GM23338 (cell line): Measurements from ENCODE around the gene SH3TC2. TPM values are rescaled to one million over a fixed set of nuclear protein-coding genes. Genes with fewer than 3 reads are reported as not detected.
A peak's percentile ranks its signal among the peaks of the same experiment; 100 is the strongest.

Source experiments
- ATAC-seq: fragments of 200-7000 bp; cut with Tn5 transposase; 3 replicates; pipeline ENCODE4 v1.9.1; 2020
- DNase-seq: peaks from one replicate; pipeline ENCODE4 v3.0.0-alpha.2; 2015; ENCODE audit warnings: low spot score
- H2AFZ ChIP-seq: fragments of 200-600 bp; sonication (generic); 2 replicates; pipeline ENCODE4 v1.8.0; 2016; ENCODE audit warnings: antibody characterized with exemption, mild to moderate bottlenecking, moderate library complexity
- H3F3A ChIP-seq: fragments of 200-600 bp; sonication (generic); replicated peaks from 2 replicates; pipeline ENCODE4 v1.8.0; 2017; ENCODE audit warnings: antibody characterized with exemption, mixed run types, low read depth
- H3K27ac ChIP-seq: fragments of 200-600 bp; sonication (generic); 2 replicates; pipeline ENCODE4 v1.6.1; 2016; ENCODE audit warnings: low read depth
- H3K27me3 ChIP-seq: fragments of 200-600 bp; sonication (generic); 2 replicates; pipeline ENCODE4 v1.8.0; 2016; ENCODE audit warnings: mild to moderate bottlenecking, mixed run types, moderate library complexity; ENCODE audit not compliant: insufficient read depth
- H3K36me3 ChIP-seq: fragments of 200-600 bp; sonication (generic); 2 replicates; pipeline ENCODE4 v1.8.0; 2016; ENCODE audit warnings: mild to moderate bottlenecking; ENCODE audit not compliant: insufficient read depth
- H3K4me1 ChIP-seq: fragments of 200-600 bp; sonication (generic); 2 replicates; pipeline ENCODE4 v1.8.0; 2016; ENCODE audit warnings: mild to moderate bottlenecking, moderate library complexity; ENCODE audit not compliant: insufficient read depth
- H3K4me2 ChIP-seq: fragments of 200-600 bp; sonication (generic); 2 replicates; pipeline ENCODE4 v1.7.1; 2017; ENCODE audit warnings: mixed run types
- H3K4me3 ChIP-seq: fragments of 200-600 bp; sonication (generic); 2 replicates; pipeline ENCODE4 v1.6.1; 2016; ENCODE audit warnings: mixed run types
- H3K79me2 ChIP-seq: fragments of 200-600 bp; sonication (generic); replicated peaks from 2 replicates; pipeline ENCODE4 v1.8.0; 2017; ENCODE audit warnings: mild to moderate bottlenecking; ENCODE audit not compliant: insufficient read depth
- H3K9me2 ChIP-seq: fragments of 200-600 bp; sonication (generic); 2 replicates; pipeline ENCODE4 v1.8.0; 2017; ENCODE audit not compliant: insufficient read depth
- H4K20me1 ChIP-seq: fragments of 200-600 bp; sonication (generic); replicated peaks from 2 replicates; pipeline ENCODE4 v1.8.0; 2017; ENCODE audit warnings: mild to moderate bottlenecking; ENCODE audit not compliant: insufficient read depth
- H3K27ac Mint-ChIP-seq: 2 replicates; pipeline ENCODE4 v1.8.0; 2020; ENCODE audit warnings: inconsistent platforms, mild to moderate bottlenecking, moderate library complexity, mixed read lengths
- H3K27me3 Mint-ChIP-seq: 3 replicates; pipeline ENCODE4 v1.8.0; 2022; ENCODE audit warnings: low read depth, mild to moderate bottlenecking, moderate library complexity, mixed read lengths, inconsistent platforms; ENCODE audit not compliant: insufficient read depth, poor library complexity
- H3K36me3 Mint-ChIP-seq: 3 replicates; pipeline ENCODE4 v1.8.0; 2021; ENCODE audit warnings: low read depth, mild to moderate bottlenecking, inconsistent platforms, moderate library complexity, mixed read lengths
- H3K4me1 Mint-ChIP-seq: 3 replicates; pipeline ENCODE4 v1.8.0; 2020; ENCODE audit warnings: mild to moderate bottlenecking, inconsistent platforms, mixed read lengths
- H3K4me3 Mint-ChIP-seq: 3 replicates; pipeline ENCODE4 v1.8.0; 2021; ENCODE audit warnings: moderate library complexity, mild to moderate bottlenecking, inconsistent platforms, mixed read lengths
- H3K9me3 Mint-ChIP-seq: 3 replicates; pipeline ENCODE4 v1.8.0; 2020; ENCODE audit warnings: moderate library complexity, mild to moderate bottlenecking, inconsistent platforms, mixed read lengths
- CREB1 ChIP-seq: fragments of 250-450 bp; sonication (Bioruptor Pico); IDR thresholded peaks from 2 replicates; pipeline ENCODE4 v1.5.0; 2020; ENCODE audit warnings: low read depth, mild to moderate bottlenecking, moderate library complexity
- EZH2 ChIP-seq: fragments of 200-600 bp; sonication (generic); IDR thresholded peaks from one replicate; pipeline ENCODE4 v1.8.0; 2017; ENCODE audit warnings: antibody characterized with exemption, mild to moderate bottlenecking, low read depth; ENCODE audit not compliant: unreplicated experiment
- EZH2phosphoT487 ChIP-seq: fragments of 200-600 bp; sonication (generic); IDR thresholded peaks from one replicate; pipeline ENCODE4 v1.8.1; 2018; ENCODE audit warnings: antibody characterized with exemption; ENCODE audit not compliant: unreplicated experiment
- JUNB ChIP-seq: IDR thresholded peaks from one replicate; pipeline ENCODE4 v1.6.1; 2016; ENCODE audit warnings: antibody characterized with exemption; ENCODE audit not compliant: unreplicated experiment
- NANOG ChIP-seq: IDR thresholded peaks from 2 replicates; pipeline ENCODE4 v1.6.1; 2016; ENCODE audit warnings: antibody characterized with exemption, borderline replicate concordance
- POLR2AphosphoS5 ChIP-seq: IDR thresholded peaks from 2 replicates; pipeline ENCODE4 v1.6.1; 2016; ENCODE audit warnings: antibody characterized with exemption, low read depth
- STAT1 ChIP-seq: IDR thresholded peaks from one replicate; pipeline ENCODE4 v1.6.1; 2016; ENCODE audit warnings: antibody characterized with exemption; ENCODE audit not compliant: unreplicated experiment
- ZNF114 ChIP-seq: fragments of 250-450 bp; sonication (Bioruptor Pico); IDR thresholded peaks from 2 replicates; pipeline ENCODE4 v1.5.0; 2020; ENCODE audit warnings: mild to moderate bottlenecking, moderate library complexity
- ZNF331 ChIP-seq: fragments of 250-450 bp; sonication (Bioruptor Pico); IDR thresholded peaks from 2 replicates; pipeline ENCODE4 v1.5.0; 2020; ENCODE audit warnings: low read depth, mild to moderate bottlenecking, moderate library complexity
- polyA plus RNA-seq: library from polyadenylated mRNA; unstranded; fragments of >200 nt; fragmentation: Nextera tagmentation; extraction: Ambion mirVana; gene quantifications from 2 replicates; pipeline ENCODE4 v1.2.1, GENCODE V29; 2016
- total RNA-seq: library from RNA; depleted of rRNA; stranded (reverse); fragments of >200 nt; shearing (Covaris generic); gene quantifications from 2 replicates; pipeline ENCODE4 v1.2.3, GENCODE V29; 2014
- TF ChIP-seq, protein P1 (sequence below), 2 experiments: fragments of 200-600 bp in 1 of 2; sonication (generic) in 1 of 2; conservative IDR thresholded peaks; 2 replicates each; pipeline versions ENCODE4 v1.5.1 to v1.6.1; 2016 to 2017; ENCODE audit warnings: antibody characterized with exemption in 2 of 2, low read depth in 2 of 2, mild to moderate bottlenecking in 2 of 2, moderate library complexity in 1 of 2
- TF ChIP-seq, protein P2 (sequence below): fragments of 250-450 bp; sonication (Bioruptor Pico); IDR thresholded peaks from 2 replicates; pipeline ENCODE4 v1.5.0; 2020; ENCODE audit warnings: mild to moderate bottlenecking, moderate library complexity
- TF ChIP-seq, protein P3 (sequence below): IDR thresholded peaks from 2 replicates; pipeline ENCODE4 v1.6.1; 2016; ENCODE audit warnings: antibody characterized with exemption
- TF ChIP-seq, protein P4 (sequence below): IDR thresholded peaks from one replicate; pipeline ENCODE4 v1.6.1; 2018; ENCODE audit warnings: antibody characterized with exemption; ENCODE audit not compliant: unreplicated experiment

Gene SH3TC2
- total and polyA plus RNA-seq, 2 experiments from 2014 or later: 0.10 to 0.17 TPM

DNA sequence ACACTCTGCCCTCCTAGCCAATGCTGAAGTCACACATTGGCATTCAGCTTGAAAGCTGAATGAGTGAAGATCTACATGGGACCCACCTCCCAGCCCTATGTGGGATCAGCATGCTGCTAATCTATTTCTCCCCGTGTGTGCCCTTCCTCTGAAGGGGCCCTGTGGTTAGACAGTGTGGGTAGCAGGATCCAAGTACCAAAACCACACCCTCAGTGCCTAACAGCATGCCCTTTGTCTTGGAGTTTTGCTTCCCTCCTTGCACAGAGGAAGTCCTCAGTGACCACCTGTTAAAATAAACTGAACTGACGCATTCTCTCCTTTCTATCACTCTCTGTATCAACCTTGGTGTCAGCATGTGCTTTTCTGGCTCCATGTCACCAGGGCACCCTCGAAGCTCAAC lies 25.0 kb downstream of the SH3TC2 start (continued):
- TF ChIP-seq EZH2phosphoT487 (no peak), EZH2 (no peak)

DNA sequence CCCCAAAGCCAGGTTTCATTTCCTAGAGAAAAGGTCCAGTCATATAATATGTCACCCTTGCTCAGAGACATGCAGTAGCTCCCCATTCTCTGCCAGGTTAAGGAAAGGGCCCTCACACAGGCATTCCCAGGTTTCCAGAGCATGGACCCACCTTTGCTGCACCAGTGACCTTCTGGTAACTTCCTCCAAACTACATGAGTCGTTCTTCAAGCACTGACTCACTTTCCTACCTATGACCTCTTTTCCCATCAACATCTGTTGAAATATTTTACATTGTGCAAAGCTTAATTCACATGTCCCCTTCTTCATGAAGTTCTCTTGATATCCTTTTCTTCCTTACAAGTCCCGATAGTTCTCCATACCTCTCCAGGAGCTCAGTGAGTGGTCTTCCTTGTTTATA lies 25.9 kb downstream of the SH3TC2 start:
- no peaks in the 10 kb centered on the region for H3K4me1 Mint-ChIP-seq
- H3K4me3 Mint-ChIP-seq: no peak overlapping the region
- Histone ChIP-seq H3K27ac (no peak overlapping the region), H3K36me3 (no peaks in the 10 kb centered on the region), H3K79me2 (no peaks in the 10 kb centered on the region), H3K9me2 (no peaks in the 10 kb centered on the region), H3K27me3 (no peaks in the 10 kb centered on the region), H3K4me3 (no peak overlapping the region), H2AFZ (0 out of 2 replicates have a peak overlapping the region, but pooled peaks have one; percentile 72), H3K4me2 (no peak overlapping the region), H3F3A (no peaks in the 10 kb centered on the region), H4K20me1 (no peaks in the 10 kb centered on the region), H3K4me1 (no peaks in the 10 kb centered on the region)
- TF ChIP-seq CREB1 (CRISPR knock-in tag) (no peak), ZNF331 (CRISPR knock-in tag) (no peak), NANOG (no peak), ZNF114 (CRISPR knock-in tag) (no peak), STAT1 (no peak), POLR2AphosphoS5 (no peak), JUNB (no peak), EZH2 (no peak), EZH2phosphoT487 (no peak)
- TF ChIP-seq, protein P1, sequence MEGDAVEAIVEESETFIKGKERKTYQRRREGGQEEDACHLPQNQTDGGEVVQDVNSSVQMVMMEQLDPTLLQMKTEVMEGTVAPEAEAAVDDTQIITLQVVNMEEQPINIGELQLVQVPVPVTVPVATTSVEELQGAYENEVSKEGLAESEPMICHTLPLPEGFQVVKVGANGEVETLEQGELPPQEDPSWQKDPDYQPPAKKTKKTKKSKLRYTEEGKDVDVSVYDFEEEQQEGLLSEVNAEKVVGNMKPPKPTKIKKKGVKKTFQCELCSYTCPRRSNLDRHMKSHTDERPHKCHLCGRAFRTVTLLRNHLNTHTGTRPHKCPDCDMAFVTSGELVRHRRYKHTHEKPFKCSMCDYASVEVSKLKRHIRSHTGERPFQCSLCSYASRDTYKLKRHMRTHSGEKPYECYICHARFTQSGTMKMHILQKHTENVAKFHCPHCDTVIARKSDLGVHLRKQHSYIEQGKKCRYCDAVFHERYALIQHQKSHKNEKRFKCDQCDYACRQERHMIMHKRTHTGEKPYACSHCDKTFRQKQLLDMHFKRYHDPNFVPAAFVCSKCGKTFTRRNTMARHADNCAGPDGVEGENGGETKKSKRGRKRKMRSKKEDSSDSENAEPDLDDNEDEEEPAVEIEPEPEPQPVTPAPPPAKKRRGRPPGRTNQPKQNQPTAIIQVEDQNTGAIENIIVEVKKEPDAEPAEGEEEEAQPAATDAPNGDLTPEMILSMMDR (conservative IDR thresholded peaks at IDR 0.05; ENCODE audit: low read depth in 2 of 2): no peak
- TF ChIP-seq, protein P2, sequence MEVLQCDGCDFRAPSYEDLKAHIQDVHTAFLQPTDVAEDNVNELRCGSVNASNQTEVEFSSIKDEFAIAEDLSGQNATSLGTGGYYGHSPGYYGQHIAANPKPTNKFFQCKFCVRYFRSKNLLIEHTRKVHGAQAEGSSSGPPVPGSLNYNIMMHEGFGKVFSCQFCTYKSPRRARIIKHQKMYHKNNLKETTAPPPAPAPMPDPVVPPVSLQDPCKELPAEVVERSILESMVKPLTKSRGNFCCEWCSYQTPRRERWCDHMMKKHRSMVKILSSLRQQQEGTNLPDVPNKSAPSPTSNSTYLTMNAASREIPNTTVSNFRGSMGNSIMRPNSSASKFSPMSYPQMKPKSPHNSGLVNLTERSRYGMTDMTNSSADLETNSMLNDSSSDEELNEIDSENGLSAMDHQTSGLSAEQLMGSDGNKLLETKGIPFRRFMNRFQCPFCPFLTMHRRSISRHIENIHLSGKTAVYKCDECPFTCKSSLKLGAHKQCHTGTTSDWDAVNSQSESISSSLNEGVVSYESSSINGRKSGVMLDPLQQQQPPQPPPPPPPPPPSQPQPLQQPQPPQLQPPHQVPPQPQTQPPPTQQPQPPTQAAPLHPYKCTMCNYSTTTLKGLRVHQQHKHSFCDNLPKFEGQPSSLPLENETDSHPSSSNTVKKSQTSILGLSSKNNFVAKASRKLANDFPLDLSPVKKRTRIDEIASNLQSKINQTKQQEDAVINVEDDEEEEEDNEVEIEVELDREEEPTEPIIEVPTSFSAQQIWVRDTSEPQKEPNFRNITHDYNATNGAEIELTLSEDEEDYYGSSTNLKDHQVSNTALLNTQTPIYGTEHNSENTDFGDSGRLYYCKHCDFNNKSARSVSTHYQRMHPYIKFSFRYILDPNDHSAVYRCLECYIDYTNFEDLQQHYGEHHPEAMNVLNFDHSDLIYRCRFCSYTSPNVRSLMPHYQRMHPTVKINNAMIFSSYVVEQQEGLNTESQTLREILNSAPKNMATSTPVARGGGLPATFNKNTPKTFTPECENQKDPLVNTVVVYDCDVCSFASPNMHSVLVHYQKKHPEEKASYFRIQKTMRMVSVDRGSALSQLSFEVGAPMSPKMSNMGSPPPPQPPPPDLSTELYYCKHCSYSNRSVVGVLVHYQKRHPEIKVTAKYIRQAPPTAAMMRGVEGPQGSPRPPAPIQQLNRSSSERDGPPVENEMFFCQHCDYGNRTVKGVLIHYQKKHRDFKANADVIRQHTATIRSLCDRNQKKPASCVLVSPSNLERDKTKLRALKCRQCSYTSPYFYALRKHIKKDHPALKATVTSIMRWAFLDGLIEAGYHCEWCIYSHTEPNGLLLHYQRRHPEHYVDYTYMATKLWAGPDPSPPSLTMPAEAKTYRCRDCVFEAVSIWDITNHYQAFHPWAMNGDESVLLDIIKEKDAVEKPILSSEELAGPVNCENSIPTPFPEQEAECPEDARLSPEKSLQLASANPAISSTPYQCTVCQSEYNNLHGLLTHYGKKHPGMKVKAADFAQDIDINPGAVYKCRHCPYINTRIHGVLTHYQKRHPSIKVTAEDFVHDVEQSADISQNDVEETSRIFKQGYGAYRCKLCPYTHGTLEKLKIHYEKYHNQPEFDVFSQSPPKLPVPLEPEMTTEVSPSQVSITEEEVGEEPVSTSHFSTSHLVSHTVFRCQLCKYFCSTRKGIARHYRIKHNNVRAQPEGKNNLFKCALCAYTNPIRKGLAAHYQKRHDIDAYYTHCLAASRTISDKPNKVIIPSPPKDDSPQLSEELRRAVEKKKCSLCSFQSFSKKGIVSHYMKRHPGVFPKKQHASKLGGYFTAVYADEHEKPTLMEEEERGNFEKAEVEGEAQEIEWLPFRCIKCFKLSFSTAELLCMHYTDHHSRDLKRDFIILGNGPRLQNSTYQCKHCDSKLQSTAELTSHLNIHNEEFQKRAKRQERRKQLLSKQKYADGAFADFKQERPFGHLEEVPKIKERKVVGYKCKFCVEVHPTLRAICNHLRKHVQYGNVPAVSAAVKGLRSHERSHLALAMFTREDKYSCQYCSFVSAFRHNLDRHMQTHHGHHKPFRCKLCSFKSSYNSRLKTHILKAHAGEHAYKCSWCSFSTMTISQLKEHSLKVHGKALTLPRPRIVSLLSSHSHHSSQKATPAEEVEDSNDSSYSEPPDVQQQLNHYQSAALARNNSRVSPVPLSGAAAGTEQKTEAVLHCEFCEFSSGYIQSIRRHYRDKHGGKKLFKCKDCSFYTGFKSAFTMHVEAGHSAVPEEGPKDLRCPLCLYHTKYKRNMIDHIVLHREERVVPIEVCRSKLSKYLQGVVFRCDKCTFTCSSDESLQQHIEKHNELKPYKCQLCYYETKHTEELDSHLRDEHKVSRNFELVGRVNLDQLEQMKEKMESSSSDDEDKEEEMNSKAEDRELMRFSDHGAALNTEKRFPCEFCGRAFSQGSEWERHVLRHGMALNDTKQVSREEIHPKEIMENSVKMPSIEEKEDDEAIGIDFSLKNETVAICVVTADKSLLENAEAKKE (CRISPR knock-in tag): no peak
- TF ChIP-seq, protein P3, sequence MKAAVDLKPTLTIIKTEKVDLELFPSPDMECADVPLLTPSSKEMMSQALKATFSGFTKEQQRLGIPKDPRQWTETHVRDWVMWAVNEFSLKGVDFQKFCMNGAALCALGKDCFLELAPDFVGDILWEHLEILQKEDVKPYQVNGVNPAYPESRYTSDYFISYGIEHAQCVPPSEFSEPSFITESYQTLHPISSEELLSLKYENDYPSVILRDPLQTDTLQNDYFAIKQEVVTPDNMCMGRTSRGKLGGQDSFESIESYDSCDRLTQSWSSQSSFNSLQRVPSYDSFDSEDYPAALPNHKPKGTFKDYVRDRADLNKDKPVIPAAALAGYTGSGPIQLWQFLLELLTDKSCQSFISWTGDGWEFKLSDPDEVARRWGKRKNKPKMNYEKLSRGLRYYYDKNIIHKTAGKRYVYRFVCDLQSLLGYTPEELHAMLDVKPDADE: no peak
- TF ChIP-seq, protein P4, sequence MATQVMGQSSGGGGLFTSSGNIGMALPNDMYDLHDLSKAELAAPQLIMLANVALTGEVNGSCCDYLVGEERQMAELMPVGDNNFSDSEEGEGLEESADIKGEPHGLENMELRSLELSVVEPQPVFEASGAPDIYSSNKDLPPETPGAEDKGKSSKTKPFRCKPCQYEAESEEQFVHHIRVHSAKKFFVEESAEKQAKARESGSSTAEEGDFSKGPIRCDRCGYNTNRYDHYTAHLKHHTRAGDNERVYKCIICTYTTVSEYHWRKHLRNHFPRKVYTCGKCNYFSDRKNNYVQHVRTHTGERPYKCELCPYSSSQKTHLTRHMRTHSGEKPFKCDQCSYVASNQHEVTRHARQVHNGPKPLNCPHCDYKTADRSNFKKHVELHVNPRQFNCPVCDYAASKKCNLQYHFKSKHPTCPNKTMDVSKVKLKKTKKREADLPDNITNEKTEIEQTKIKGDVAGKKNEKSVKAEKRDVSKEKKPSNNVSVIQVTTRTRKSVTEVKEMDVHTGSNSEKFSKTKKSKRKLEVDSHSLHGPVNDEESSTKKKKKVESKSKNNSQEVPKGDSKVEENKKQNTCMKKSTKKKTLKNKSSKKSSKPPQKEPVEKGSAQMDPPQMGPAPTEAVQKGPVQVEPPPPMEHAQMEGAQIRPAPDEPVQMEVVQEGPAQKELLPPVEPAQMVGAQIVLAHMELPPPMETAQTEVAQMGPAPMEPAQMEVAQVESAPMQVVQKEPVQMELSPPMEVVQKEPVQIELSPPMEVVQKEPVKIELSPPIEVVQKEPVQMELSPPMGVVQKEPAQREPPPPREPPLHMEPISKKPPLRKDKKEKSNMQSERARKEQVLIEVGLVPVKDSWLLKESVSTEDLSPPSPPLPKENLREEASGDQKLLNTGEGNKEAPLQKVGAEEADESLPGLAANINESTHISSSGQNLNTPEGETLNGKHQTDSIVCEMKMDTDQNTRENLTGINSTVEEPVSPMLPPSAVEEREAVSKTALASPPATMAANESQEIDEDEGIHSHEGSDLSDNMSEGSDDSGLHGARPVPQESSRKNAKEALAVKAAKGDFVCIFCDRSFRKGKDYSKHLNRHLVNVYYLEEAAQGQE: no peak
- ATAC-seq (no peak), DNase-seq (no peak)
- H3K27me3 Mint-ChIP-seq: peaks cover 5% of the 10 kb centered on the region
- H3K27ac Mint-ChIP-seq: no peak overlapping the region
- no peaks in the 10 kb centered on the region for H3K36me3 Mint-ChIP-seq
- no peaks in the 10 kb centered on the region for H3K9me3 Mint-ChIP-seq
